ENCODE data around the gene EIF3M. TPM values are rescaled to one million over a fixed set of nuclear protein-coding genes. Genes with fewer than 3 reads are reported as not detected.
"Not testable (repeated sequence)": the region's sequence is repeated elsewhere in the genome, so short reads cannot be mapped to it uniquely, and the experiment has no call there.

The EIF3M gene
- total RNA-seq, 2 experiments from 2014 or later: 226 to 229 TPM

DNA sequence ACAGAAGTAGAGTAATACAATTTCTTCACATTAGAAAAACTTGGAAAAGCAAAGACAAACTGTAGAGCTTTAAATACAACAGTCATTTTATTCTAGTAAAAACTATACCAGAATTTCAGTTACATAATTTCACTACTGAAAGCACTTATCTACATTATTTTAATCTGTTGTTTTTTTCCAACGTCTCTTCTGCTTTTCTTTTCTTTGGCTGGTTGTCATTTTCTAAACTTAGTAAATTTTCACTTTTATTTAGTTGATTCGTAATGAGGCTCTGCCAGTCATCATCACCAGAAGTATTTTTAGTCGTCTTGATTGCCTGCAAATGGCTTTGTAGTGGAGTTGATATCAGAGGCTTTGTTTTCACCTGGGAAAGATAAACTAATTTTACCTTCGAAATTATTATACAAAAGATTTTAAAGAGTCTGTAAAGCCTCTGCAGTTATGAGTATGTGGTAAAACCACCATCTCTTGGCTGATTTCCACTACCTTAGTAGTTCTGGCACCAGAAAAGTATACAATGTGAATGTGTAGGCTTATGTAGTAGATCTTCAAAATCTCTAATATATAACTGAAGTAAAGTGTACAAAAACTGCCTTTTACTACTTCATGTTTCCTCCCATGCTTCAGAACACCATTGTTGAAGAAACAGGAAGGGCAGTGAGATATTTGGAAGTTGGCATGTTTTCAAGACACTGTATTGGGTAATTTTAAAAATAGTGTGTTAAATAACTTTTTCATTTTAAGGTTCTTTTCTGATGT lies 19.2 kb downstream of the EIF3M start:
- no peak for DNase-seq
- no peak overlapping the region for H3K27ac Mint-ChIP-seq
- no peak overlapping the region for H3K4me3 Mint-ChIP-seq
- H3K36me3 Mint-ChIP-seq (ENCODE audit: low read depth): peaks cover 51% of the 10 kb centered on the region
- no peaks in the 10 kb centered on the region for H3K4me1 Mint-ChIP-seq (ENCODE audit: low read depth)
- ChIA-PET POLR2A (no interaction called here), CTCF (no interaction called here)
- H3K27me3 Mint-ChIP-seq (ENCODE audit: low read depth): no peaks in the 10 kb centered on the region
- no peaks in the 10 kb centered on the region for H3K9me3 Mint-ChIP-seq (ENCODE audit: insufficient read depth)
- no peak for ATAC-seq

DNA sequence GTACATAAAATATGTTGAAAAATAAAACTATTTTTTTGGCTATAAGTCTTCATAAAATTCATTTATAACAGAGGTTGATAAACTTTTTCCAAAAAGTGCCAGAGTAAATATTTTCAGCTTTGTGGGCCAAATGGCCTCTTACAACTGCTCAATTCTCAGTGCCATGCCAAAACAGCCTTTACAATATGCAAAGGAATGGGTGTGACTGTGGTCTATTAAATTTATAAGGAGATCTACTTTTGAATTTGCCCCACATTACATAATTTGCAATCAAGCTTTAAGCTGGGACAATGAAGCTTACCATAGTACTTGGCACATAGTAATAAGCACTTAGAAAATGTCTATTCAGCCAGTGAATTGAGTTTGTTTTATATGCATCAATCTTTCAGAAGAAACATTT lies 22.6 kb downstream of the EIF3M start:
- ChIA-PET CTCF (no interaction called here), POLR2A (no interaction called here)
- Mint-ChIP-seq H3K27me3 (ENCODE audit: low read depth) (no peaks in the 10 kb centered on the region), H3K4me1 (ENCODE audit: low read depth) (no peaks in the 10 kb centered on the region), H3K36me3 (ENCODE audit: low read depth) (peaks cover 57% of the 10 kb centered on the region), H3K4me3 (no peak overlapping the region), H3K27ac (no peak overlapping the region), H3K9me3 (ENCODE audit: insufficient read depth) (no peaks in the 10 kb centered on the region)
- DNase-seq: no peak
- ATAC-seq: no peak

DNA sequence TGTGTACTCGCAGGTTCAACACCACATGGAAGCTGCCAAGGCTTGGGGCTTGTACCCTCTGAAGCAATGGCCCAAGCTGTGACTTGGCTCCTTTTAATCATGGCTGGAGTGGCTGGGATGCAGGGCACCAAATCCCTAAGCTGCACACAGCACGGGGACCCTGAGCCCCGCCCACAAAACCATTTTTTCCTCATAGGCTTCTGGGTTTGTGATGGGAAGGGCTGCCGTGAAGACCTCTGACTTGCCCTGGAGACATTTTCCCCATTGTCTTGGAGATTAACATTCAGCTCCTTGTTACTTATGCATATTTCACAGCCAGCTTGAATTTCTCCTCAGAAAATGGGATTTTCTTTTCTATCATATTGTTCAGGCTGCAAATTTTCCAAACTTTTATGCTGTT lies 25.2 kb downstream of the EIF3M start:
- DNase-seq; H3K4me3 Mint-ChIP-seq; H3K9me3 Mint-ChIP-seq (ENCODE audit: insufficient read depth); POLR2A ChIA-PET; CTCF ChIA-PET; H3K27ac Mint-ChIP-seq; ATAC-seq; H3K27me3 Mint-ChIP-seq (ENCODE audit: low read depth); H3K4me1 Mint-ChIP-seq (ENCODE audit: low read depth): not testable (repeated sequence)
- peaks cover 38% of the 10 kb centered on the region for H3K36me3 Mint-ChIP-seq (ENCODE audit: low read depth)

DNA sequence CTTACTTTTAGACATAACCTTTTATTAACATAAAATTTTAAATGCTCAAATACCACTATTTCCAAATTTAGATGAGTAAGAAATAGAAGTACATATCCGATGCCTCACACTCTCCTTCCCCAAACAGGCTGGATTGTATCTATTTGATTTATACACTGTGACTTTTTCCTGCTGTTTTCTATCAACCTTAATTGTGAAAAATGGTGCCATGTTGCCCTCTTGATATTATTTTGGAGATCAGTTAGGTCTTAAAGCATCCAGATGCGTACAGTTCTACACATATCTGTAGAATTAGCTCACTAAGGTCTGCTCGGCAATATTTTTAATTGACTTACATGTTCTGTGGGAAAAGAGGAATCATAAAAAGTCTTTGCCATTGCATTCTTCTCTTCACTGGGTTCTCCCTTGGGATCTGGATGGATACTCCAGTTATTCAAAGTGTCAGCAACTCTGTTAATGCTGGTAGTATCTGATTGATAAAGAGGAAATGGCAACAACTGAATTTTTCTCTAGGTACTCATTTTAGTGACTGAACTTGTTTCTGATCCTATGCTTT lies 27.2 kb downstream of the EIF3M start:
- H3K27me3 Mint-ChIP-seq (ENCODE audit: low read depth): no peaks in the 10 kb centered on the region
- ATAC-seq: no peak
- H3K36me3 Mint-ChIP-seq (ENCODE audit: low read depth): peaks cover 25% of the 10 kb centered on the region
- H3K27ac Mint-ChIP-seq: no peak overlapping the region
- no peaks in the 10 kb centered on the region for H3K4me1 Mint-ChIP-seq (ENCODE audit: low read depth)
- ChIA-PET POLR2A (no interaction called here), CTCF (no interaction called here)
- no peaks in the 10 kb centered on the region for H3K9me3 Mint-ChIP-seq (ENCODE audit: insufficient read depth)
- DNase-seq: no peak
- H3K4me3 Mint-ChIP-seq: no peak overlapping the region

DNA sequence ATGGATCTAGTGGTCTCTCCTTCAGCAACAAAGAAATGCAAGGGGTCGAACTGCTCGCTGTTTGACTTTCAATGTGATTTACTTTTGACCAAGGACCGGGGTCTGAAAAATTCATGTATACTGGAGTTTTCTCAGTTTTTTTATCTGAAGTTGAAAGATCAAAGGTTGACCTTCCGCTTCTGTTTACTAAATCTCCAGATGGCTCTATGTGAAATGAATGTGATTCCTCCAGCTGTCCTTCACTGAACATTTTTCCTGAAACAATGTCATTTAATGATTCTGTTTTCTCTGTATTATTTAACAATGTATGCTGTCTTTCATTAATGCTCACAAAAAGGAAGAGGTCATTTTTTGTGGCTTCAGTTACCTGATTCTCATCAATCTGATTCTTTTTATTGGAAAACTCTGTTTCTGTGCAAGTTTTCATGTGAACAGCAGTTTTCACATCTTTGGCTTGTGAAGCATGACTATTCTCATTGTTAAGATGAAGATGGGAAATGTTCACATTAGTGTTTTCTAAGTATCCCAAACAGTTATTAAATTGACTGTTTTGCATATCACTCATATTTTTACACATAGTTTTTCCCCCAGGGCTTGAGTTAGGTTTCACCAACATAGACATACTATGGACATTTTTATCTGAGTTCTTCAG lies 30.0 kb downstream of the EIF3M start:
- Mint-ChIP-seq H3K9me3 (ENCODE audit: insufficient read depth) (no peaks in the 10 kb centered on the region), H3K27me3 (ENCODE audit: low read depth) (no peaks in the 10 kb centered on the region), H3K27ac (no peak overlapping the region), H3K4me1 (ENCODE audit: low read depth) (no peaks in the 10 kb centered on the region), H3K36me3 (ENCODE audit: low read depth) (peaks cover 9% of the 10 kb centered on the region), H3K4me3 (no peak overlapping the region)
- ChIA-PET CTCF (no interaction called here), POLR2A (no interaction called here)
- ATAC-seq (no peak), DNase-seq (no peak)

DNA sequence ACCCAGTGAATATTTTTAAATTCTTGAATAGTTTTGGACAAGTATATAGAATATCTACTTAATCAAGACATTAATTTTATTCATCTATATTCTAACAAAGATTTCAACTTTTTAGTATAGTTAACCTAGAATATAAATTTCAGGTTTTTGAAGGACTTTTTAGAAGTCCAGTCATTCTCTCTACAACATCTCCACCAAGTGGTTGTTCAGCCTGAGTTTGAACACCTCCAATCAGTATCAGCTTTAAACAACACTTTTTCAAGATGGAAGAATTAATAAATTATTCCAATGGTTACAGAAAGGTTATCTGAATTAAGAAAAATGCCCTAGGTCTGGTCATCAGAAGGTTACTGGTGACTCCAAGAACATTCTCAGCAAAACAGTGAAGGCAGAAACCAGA lies 31.8 kb downstream of the EIF3M start:
- Mint-ChIP-seq H3K4me1 (ENCODE audit: low read depth) (no peaks in the 10 kb centered on the region), H3K9me3 (ENCODE audit: insufficient read depth) (no peaks in the 10 kb centered on the region), H3K4me3 (no peak overlapping the region), H3K36me3 (ENCODE audit: low read depth) (no peaks in the 10 kb centered on the region), H3K27ac (no peak overlapping the region), H3K27me3 (ENCODE audit: low read depth) (no peaks in the 10 kb centered on the region)
- POLR2A ChIA-PET: no interaction called here
- no peak for ATAC-seq
- DNase-seq: no peak
- CTCF ChIA-PET: no interaction called here

DNA sequence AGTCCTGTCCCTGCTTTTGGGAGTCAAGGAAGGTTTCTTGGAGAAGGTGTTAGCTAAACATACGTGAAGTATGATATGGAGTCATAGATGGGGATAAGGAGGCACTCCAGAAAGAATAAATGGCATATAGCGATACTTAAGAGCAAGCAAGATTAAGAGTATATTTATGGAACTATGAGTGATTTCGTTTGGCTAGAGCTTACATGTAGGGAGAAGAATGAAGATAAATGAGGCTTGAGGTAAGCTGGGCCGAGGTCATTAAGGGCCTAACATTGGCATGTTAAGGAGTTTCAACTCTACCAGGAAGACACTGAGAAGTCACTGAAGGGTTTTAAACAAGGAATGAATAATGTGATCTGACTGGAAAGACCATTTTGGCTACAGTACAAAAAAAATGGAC lies 33.3 kb downstream of the EIF3M start:
- POLR2A ChIA-PET: no interaction called here
- Mint-ChIP-seq H3K9me3 (ENCODE audit: insufficient read depth) (no peaks in the 10 kb centered on the region), H3K27me3 (ENCODE audit: low read depth) (peaks cover 3% of the 10 kb centered on the region), H3K4me3 (no peak overlapping the region), H3K27ac (no peak overlapping the region), H3K4me1 (ENCODE audit: low read depth) (no peaks in the 10 kb centered on the region), H3K36me3 (ENCODE audit: low read depth) (no peaks in the 10 kb centered on the region)
- CTCF ChIA-PET: interaction anchor here (1.0 kb wide), 1 partner anchor 40 kb away, joined by 3 read pairs; no protein-coding TSS in a partner anchor
- ATAC-seq (no peak), DNase-seq (no peak)

DNA sequence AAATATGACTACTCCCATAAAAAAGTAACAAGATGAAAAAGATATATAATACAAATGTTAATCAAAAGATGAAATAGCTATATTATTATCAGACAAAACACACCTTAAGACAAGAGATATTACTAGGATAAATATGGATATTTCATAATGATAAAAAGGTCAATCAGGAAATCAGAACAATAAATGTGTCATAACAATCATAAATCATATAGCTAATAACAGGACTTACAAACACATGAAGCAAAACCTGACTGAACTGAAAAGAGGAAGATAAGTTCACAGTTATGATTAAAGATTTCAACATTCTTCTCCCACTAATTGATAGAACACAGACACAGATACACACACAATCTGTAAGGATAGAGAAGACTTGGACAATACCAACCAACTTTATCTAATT lies 47.2 kb downstream of the EIF3M start:
- H3K27ac Mint-ChIP-seq: no peak overlapping the region
- no peaks in the 10 kb centered on the region for H3K4me1 Mint-ChIP-seq (ENCODE audit: low read depth)
- CTCF ChIA-PET: no interaction called here
- DNase-seq (no peak), ATAC-seq (no peak)
- peaks cover 14% of the 10 kb centered on the region for H3K27me3 Mint-ChIP-seq (ENCODE audit: low read depth)
- POLR2A ChIA-PET: no interaction called here
- no peaks in the 10 kb centered on the region for H3K36me3 Mint-ChIP-seq (ENCODE audit: low read depth)
- no peak overlapping the region for H3K4me3 Mint-ChIP-seq
- H3K9me3 Mint-ChIP-seq (ENCODE audit: insufficient read depth): no peaks in the 10 kb centered on the region

DNA sequence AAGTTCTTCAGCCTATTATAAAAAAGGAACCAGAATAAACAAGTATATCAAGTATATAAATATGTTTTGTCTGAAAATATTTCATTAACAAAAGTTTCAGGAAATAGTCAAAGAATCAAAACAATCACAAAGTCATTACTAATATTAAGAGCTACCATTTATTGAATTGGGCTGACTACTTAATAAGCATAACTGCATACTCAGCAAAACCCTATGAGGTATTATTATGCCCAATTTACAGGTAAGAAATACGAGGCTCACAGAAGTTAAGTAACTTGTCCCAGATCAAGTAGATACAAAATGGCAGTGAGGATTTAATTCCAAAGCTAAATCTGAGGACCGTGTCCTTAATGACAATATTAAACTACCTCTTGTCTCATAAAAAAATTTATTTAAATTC lies 52.2 kb downstream of the EIF3M start:
- ChIA-PET POLR2A (no interaction called here), CTCF (no interaction called here)
- no peak for DNase-seq
- no peak for ATAC-seq
- H3K9me3 Mint-ChIP-seq (ENCODE audit: insufficient read depth): no peaks in the 10 kb centered on the region
- no peak overlapping the region for H3K27ac Mint-ChIP-seq
- no peaks in the 10 kb centered on the region for H3K36me3 Mint-ChIP-seq (ENCODE audit: low read depth)
- H3K4me3 Mint-ChIP-seq: no peak overlapping the region
- peaks cover 16% of the 10 kb centered on the region for H3K27me3 Mint-ChIP-seq (ENCODE audit: low read depth)
- H3K4me1 Mint-ChIP-seq (ENCODE audit: low read depth): no peaks in the 10 kb centered on the region

DNA sequence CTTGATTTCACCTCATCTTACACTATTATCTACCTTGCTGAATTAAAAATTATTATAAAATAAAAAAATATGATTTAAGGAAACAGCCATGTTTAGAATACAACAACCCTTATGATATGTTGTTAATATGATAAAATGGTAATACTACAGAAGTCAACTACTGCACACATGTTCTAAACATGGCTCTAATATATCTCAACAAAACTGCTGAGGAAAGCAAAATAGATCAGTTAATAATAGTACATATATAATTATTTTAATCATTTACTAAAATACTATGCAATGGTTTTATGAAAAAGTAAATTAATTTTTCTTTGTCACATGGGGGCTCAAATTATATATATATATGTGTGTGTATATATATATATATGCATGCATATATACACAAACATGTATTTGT lies 57.7 kb downstream of the EIF3M start:
- Mint-ChIP-seq H3K36me3 (ENCODE audit: low read depth) (no peaks in the 10 kb centered on the region), H3K27ac (no peak overlapping the region), H3K4me3 (no peak overlapping the region), H3K27me3 (ENCODE audit: low read depth) (peaks cover 4% of the 10 kb centered on the region), H3K9me3 (ENCODE audit: insufficient read depth) (no peaks in the 10 kb centered on the region), H3K4me1 (ENCODE audit: low read depth) (no peaks in the 10 kb centered on the region)
- CTCF ChIA-PET: interaction anchor here (0.6 kb wide), 1 partner anchor 1650 kb away, joined by 3 read pairs; no protein-coding TSS in a partner anchor
- ATAC-seq (no peak), DNase-seq (no peak)
- POLR2A ChIA-PET: no interaction called here

DNA sequence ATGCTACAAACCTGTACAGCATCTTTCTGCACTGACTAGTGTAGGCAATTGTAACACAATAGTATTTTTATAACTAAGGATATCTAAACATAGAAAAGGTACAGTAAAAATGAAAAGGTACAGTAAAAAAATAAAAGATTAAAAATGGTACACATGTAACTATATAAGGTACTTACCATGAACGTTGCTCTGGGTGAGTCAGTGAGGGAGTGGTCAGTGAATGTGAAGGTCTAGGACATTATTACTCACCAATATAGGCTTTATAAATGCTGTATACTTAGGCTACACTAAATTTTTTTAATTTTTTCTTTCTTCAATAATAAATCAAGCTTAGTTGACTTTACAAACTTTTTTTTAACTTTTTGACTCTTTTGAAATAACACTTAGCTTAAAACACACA lies 59.9 kb downstream of the EIF3M start:
- no peaks in the 10 kb centered on the region for H3K36me3 Mint-ChIP-seq (ENCODE audit: low read depth)
- H3K4me3 Mint-ChIP-seq: no peak overlapping the region
- DNase-seq (no peak), ATAC-seq (no peak)
- no peaks in the 10 kb centered on the region for H3K9me3 Mint-ChIP-seq (ENCODE audit: insufficient read depth)
- H3K4me1 Mint-ChIP-seq (ENCODE audit: low read depth): no peaks in the 10 kb centered on the region
- ChIA-PET POLR2A (no interaction called here), CTCF (no interaction called here)
- no peak overlapping the region for H3K27ac Mint-ChIP-seq
- no peaks in the 10 kb centered on the region for H3K27me3 Mint-ChIP-seq (ENCODE audit: low read depth)
